Prostate gland (tissue), 2 donors: ENCODE results near the gene CD274. TPM values are rescaled to one million over a fixed set of nuclear protein-coding genes. Genes with fewer than 3 reads are reported as not detected.

ENCODE experiments used
- DNase-seq: peaks from one replicate; pipeline ENCODE4 v3.0.0-alpha.2; 2019; ENCODE audit warnings: low spot score
- H3K27ac ChIP-seq, 2 donors: fragments of 200-600 bp; sonication (generic); 2 replicates each; pipeline ENCODE4 v1.5.1; 2017 to 2019
- H3K27me3 ChIP-seq: fragments of 200-600 bp; sonication (generic); replicated peaks from 2 replicates; pipeline ENCODE4 v1.5.1; 2019; ENCODE audit not compliant: insufficient read depth
- H3K36me3 ChIP-seq, 2 donors: fragments of 200-600 bp; sonication (generic); 1 replicate in 1 of 2; 2 replicates in 1 of 2; pipeline versions ENCODE4 v1.5.1 to v1.8.1; 2017 to 2019
- H3K4me1 ChIP-seq: fragments of 200-600 bp; sonication (generic); replicated peaks from 2 replicates; pipeline ENCODE4 v1.5.1; 2019
- H3K4me3 ChIP-seq, 2 donors: fragments of 200-600 bp; sonication (generic); 2 replicates each; pipeline ENCODE4 v1.5.1; 2017 to 2019
- H3K9me3 ChIP-seq: fragments of 200-600 bp; sonication (generic); 2 replicates; pipeline ENCODE4 v1.5.1; 2017
- CTCF ChIP-seq, 4 experiments: fragments of 200-600 bp in 2 of 4; fragments of 450-650 bp in 2 of 4; sonication (generic) in 2 of 4; IDR thresholded peaks; 1 replicate in 3 of 4; 2 replicates in 1 of 4; pipeline ENCODE4 v1.5.1; 2016 to 2019; ENCODE audit warnings: antibody characterized with exemption in 4 of 4, mild to moderate bottlenecking in 2 of 4, moderate library complexity in 2 of 4
- POLR2A ChIP-seq: fragments of 450-650 bp; IDR thresholded peaks from one replicate; pipeline ENCODE4 v1.6.1; 2016; ENCODE audit warnings: antibody characterized with exemption, mild to moderate bottlenecking
- POLR2AphosphoS5 ChIP-seq: sonication (generic); formaldehyde crosslinking; IDR thresholded peaks from one replicate; pipeline ENCODE4 v1.6.1; 2017; ENCODE audit warnings: antibody characterized with exemption
- WGBS: methylation state at CpG from one replicate; pipeline ENCODE4 v1.1.5; 2018; 5-methylcytosine and 5-hydroxymethylcytosine counted together
- intact Hi-C: fragments of 100-400 bp; cut with DNase I; formaldehyde crosslinking; loops from one replicate; pipeline ENCODE4 v1.14.2; 2022
- total RNA-seq, 2 donors: library from RNA; depleted of rRNA; stranded (reverse); fragments of >200 nt; gene quantifications; one replicate each; pipeline ENCODE4 v1.1.0, GENCODE V29; 2016

CD274 gene
- total RNA-seq, 2 donors from 2014 or later: 0.82 to 1.9 TPM

GRCh38 chr9:5499889-5500398, 49.6 kb downstream of the CD274 start:
- TF ChIP-seq CTCF (IDR thresholded peaks at IDR 0.05) (no peak), POLR2A (no peak), POLR2AphosphoS5 (no peak)
- intact Hi-C loops: no loop called here
- no peak for DNase-seq
- H3K9me3 ChIP-seq: no peaks in the 10 kb centered on the region
- no peak overlapping the region for H3K4me3 ChIP-seq
- H3K4me1 ChIP-seq: no peaks in the 10 kb centered on the region
- WGBS: 52% methylated on average over 4 of the region's 4 CpGs
- no peaks in the 10 kb centered on the region for H3K27me3 ChIP-seq
- no peaks in the 10 kb centered on the region for H3K36me3 ChIP-seq
- H3K27ac ChIP-seq: no peak overlapping the region

GRCh38 chr9:5500441-5501235, 50.3 kb downstream of the CD274 start:
- DNase-seq: no peak
- no peak for TF ChIP-seq POLR2AphosphoS5
- TF ChIP-seq POLR2A: no peak
- no peak for TF ChIP-seq CTCF (IDR thresholded peaks at IDR 0.05)
- no peak overlapping the region for H3K4me3 ChIP-seq
- H3K9me3 ChIP-seq: no peaks in the 10 kb centered on the region
- H3K27me3 ChIP-seq: no peaks in the 10 kb centered on the region
- intact Hi-C loops: no loop called here
- 51% methylated on average over 18 of the region's 18 CpGs for WGBS
- no peaks in the 10 kb centered on the region for H3K4me1 ChIP-seq
- H3K27ac ChIP-seq: no peak overlapping the region
- H3K36me3 ChIP-seq: no peaks in the 10 kb centered on the region

GRCh38 chr9:5502553-5502952, 52.2 kb downstream of the CD274 start:
- no peaks in the 10 kb centered on the region for H3K36me3 ChIP-seq
- TF ChIP-seq CTCF (IDR thresholded peaks at IDR 0.05) (no peak), POLR2AphosphoS5 (no peak), POLR2A (no peak)
- 90% methylated on average over 6 of the region's 6 CpGs for WGBS
- H3K4me1 ChIP-seq: no peaks in the 10 kb centered on the region
- no peak for DNase-seq
- H3K27me3 ChIP-seq: no peaks in the 10 kb centered on the region
- no peak overlapping the region for H3K4me3 ChIP-seq
- H3K27ac ChIP-seq: no peak overlapping the region
- intact Hi-C loops: no loop called here
- H3K9me3 ChIP-seq: no peaks in the 10 kb centered on the region

GRCh38 chr9:5509573-5509972, 59.2 kb downstream of the CD274 start:
- H3K4me3 ChIP-seq: no peak overlapping the region

More at GRCh38 chr9:5509573-5509972, 59.2 kb downstream of the CD274 start:
- no peak for DNase-seq
- WGBS: 48% methylated on average over 2 of the region's 2 CpGs
- Histone ChIP-seq H3K9me3 (no peaks in the 10 kb centered on the region), H3K36me3 (no peaks in the 10 kb centered on the region), H3K27ac (no peak overlapping the region), H3K27me3 (no peaks in the 10 kb centered on the region), H3K4me1 (no peaks in the 10 kb centered on the region)
- intact Hi-C loops: no loop called here
- no peak for TF ChIP-seq POLR2AphosphoS5
- no peak for TF ChIP-seq CTCF (IDR thresholded peaks at IDR 0.05)
- no peak for TF ChIP-seq POLR2A
